Liver (tissue), 3 donors: ENCODE results near the gene ZNF821.

Source experiments
- CTCF ChIP-seq: fragments of 150-350 bp; IDR thresholded peaks from 2 replicates; pipeline ENCODE4 v1.5.1; 2017; ENCODE audit warnings: improper control_type of control experiment, low read depth, low read length; ENCODE audit not compliant: missing input control
- EGR1 ChIP-seq, 2 donors: IDR thresholded peaks; 2 replicates each; pipeline ENCODE4 v1.6.1; 2016 to 2018; ENCODE audit warnings: antibody characterized with exemption in 2 of 2, low read depth in 2 of 2
- GABPA ChIP-seq, 2 donors: IDR thresholded peaks in 1 of 2; conservative IDR thresholded peaks in 1 of 2; 2 replicates each; pipeline ENCODE4 v1.6.1; 2016; ENCODE audit warnings: antibody characterized with exemption in 2 of 2, mild to moderate bottlenecking in 1 of 2, moderate library complexity in 1 of 2
- JUND ChIP-seq, 2 donors: IDR thresholded peaks; 2 replicates each; pipeline ENCODE4 v1.6.1; 2016; ENCODE audit warnings: antibody characterized with exemption in 2 of 2
- MAX ChIP-seq: IDR thresholded peaks from 2 replicates; pipeline ENCODE4 v1.6.1; 2016; ENCODE audit warnings: antibody characterized with exemption
- NR2F2 ChIP-seq: IDR thresholded peaks from 2 replicates; pipeline ENCODE4 v1.6.1; 2016; ENCODE audit warnings: antibody characterized with exemption
- RAD21 ChIP-seq, 2 donors: IDR thresholded peaks; 2 replicates each; pipeline ENCODE4 v1.6.1; 2016; ENCODE audit warnings: antibody characterized with exemption in 2 of 2, mild to moderate bottlenecking in 2 of 2
- REST ChIP-seq: IDR thresholded peaks from 2 replicates; pipeline ENCODE4 v1.6.1; 2016; ENCODE audit warnings: antibody characterized with exemption, mild to moderate bottlenecking
- RXRA ChIP-seq, 2 donors: IDR thresholded peaks; 2 replicates each; pipeline ENCODE4 v1.6.1; 2017 to 2018; ENCODE audit warnings: antibody characterized with exemption in 2 of 2, mild to moderate bottlenecking in 1 of 2
- SP1 ChIP-seq: IDR thresholded peaks from 2 replicates; pipeline ENCODE4 v1.6.1; 2018; ENCODE audit warnings: antibody characterized with exemption, mild to moderate bottlenecking
- TAF1 ChIP-seq: conservative IDR thresholded peaks from 2 replicates; pipeline ENCODE4 v1.6.1; 2016; ENCODE audit warnings: antibody characterized with exemption, mild to moderate bottlenecking
- YY1 ChIP-seq: IDR thresholded peaks from 2 replicates; pipeline ENCODE4 v1.6.1; 2016; ENCODE audit warnings: antibody characterized with exemption, mild to moderate bottlenecking
- TF ChIP-seq, protein P1 (sequence below): IDR thresholded peaks from 2 replicates; pipeline ENCODE4 v1.6.1; 2016; ENCODE audit warnings: antibody characterized with exemption
- donor health status: healthy.
- donor health status: healthy.

DNA sequence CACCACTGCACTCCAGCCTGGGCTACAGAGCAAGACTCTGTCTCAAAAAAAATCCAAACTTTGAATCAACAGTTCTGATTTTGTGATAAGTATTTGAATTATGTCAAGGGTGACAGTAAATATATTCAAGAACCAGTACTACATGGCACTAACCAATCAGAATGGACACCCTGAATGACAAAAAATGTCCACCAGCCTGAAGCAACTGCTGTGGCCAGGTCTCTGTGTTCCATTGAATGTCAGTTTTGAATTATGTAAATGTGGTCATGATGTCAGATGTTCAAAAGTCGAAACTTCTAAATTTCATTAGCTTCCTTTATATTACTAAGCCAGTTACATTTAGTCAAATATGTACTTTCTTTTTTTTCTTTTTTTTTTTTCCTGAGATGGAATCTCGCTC, 53.6 kb downstream of the ZNF821 start:
- TF ChIP-seq GABPA (IDR thresholded peaks at IDR 0.05 in 1 of 2, conservative IDR thresholded peaks at IDR 0.05 in 1 of 2) (no peak), EGR1 (IDR thresholded peaks at IDR 0.05; ENCODE audit: low read depth in 2 of 2) (no peak), CTCF (no peak), JUND (IDR thresholded peaks at IDR 0.05) (no peak), RAD21 (IDR thresholded peaks at IDR 0.05) (no peak), REST (no peak), MAX (no peak), RXRA (IDR thresholded peaks at IDR 0.05) (no peak), NR2F2 (no peak), YY1 (no peak), SP1 (no peak), TAF1 (no peak)
- TF ChIP-seq, protein P1, sequence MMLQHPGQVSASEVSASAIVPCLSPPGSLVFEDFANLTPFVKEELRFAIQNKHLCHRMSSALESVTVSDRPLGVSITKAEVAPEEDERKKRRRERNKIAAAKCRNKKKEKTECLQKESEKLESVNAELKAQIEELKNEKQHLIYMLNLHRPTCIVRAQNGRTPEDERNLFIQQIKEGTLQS, result no peak
